K562 (cell line): ENCODE results near the gene DUSP10. TPM values are rescaled to one million over a fixed set of nuclear protein-coding genes. Genes with fewer than 3 reads are reported as not detected.

ENCODE experiments used
- ATAC-seq: fragments of 200-7000 bp; cut with Tn5 transposase; 3 replicates; pipeline ENCODE4 v1.9.1; 2020; ENCODE audit warnings: moderate library complexity
- BruUV-seq: library from RNA; stranded (reverse); fragments of 400-500 nt; replicated peaks from 2 replicates; lab custom pipeline; 2021; lab: Mats Ljungman, UMichigan
- CTCF ChIA-PET: fragments of 300-600 bp; formaldehyde crosslinking; extraction: SDS; loops from one replicate; lab custom pipeline; 2021; ENCODE audit warnings: low intra/inter-chr PET ratio; lab: Yijun Ruan, JAX
- POLR2A ChIA-PET: fragments of 300-600, 350-650 bp; sonication (Branson Sonifier 250); formaldehyde crosslinking; extraction: SDS; loops from one replicate; lab custom pipeline; 2021; ENCODE audit warnings: antibody characterized with exemption, inconsistent platforms; lab: Yijun Ruan, JAX
- DNase-seq, 4 experiments: peaks; one replicate each; pipeline versions ENCODE4 v3.0.0 to v3.0.0-alpha.2; 2011 to 2018; ENCODE audit warnings: low spot score in 3 of 4, mixed read lengths in 3 of 4; ENCODE audit errors: extremely low read depth in 1 of 4
- FAIRE-seq: peaks from 2 replicates; lab custom pipeline; 2011; peaks lifted over from hg19 to GRCh38; lab: Jason Lieb, UNC
- H2AFZ ChIP-seq: 2 replicates; pipeline ENCODE4 v1.6.0; 2011; ENCODE audit warnings: low read depth, low read length, control low read depth, inconsistent platforms
- H3K27ac ChIP-seq: fragments of 200-600 bp; 3 replicates; pipeline ENCODE4 v1.8.0; 2011; ENCODE audit warnings: low read depth, mild to moderate bottlenecking, control low read depth, inconsistent platforms, low read length, moderate library complexity, mixed read lengths; ENCODE audit errors: extremely low read depth
- H3K27me3 ChIP-seq, 2 experiments: fragments of 300-600 bp in 1 of 2; 2 replicates in 1 of 2; 3 replicates in 1 of 2; pipeline versions ENCODE4 v1.6.0 to v1.8.0; 2011; ENCODE audit warnings: inconsistent platforms in 2 of 2, low read length in 2 of 2, mild to moderate bottlenecking in 1 of 2, mixed read lengths in 1 of 2, moderate library complexity in 1 of 2; ENCODE audit not compliant: control insufficient read depth in 2 of 2, insufficient read depth in 2 of 2
- H3K36me3 ChIP-seq: fragments of 300-600 bp; 3 replicates; pipeline ENCODE4 v1.8.0; 2011; ENCODE audit warnings: mild to moderate bottlenecking, low read length, inconsistent platforms; ENCODE audit not compliant: control insufficient read depth, insufficient read depth
- H3K4me1 ChIP-seq, 2 experiments: fragments of 200-600 bp in 1 of 2; replicated peaks in 1 of 2; 2 replicates in 1 of 2; 3 replicates in 1 of 2; pipeline versions ENCODE4 v1.5.1 to v1.8.0; 2011; ENCODE audit warnings: inconsistent platforms in 2 of 2, low read length in 2 of 2, mild to moderate bottlenecking in 1 of 2, mixed read lengths in 1 of 2, moderate library complexity in 1 of 2; ENCODE audit not compliant: control insufficient read depth in 2 of 2, insufficient read depth in 2 of 2
- H3K4me2 ChIP-seq: 2 replicates; pipeline ENCODE4 v1.6.1; 2011; ENCODE audit warnings: low read length, control low read depth, inconsistent platforms, mixed read lengths; ENCODE audit not compliant: insufficient read depth
- H3K4me3 ChIP-seq: fragments of 200-600 bp; sonication (generic), shearing (Covaris generic); 2 replicates; pipeline ENCODE4 v1.5.1; 2016; ENCODE audit warnings: control low read depth, inconsistent platforms
- H3K79me2 ChIP-seq: fragments of 200-600 bp; 3 replicates; pipeline ENCODE4 v1.8.0; 2011; ENCODE audit warnings: low read length, inconsistent platforms; ENCODE audit not compliant: control insufficient read depth, insufficient read depth
- H3K9ac ChIP-seq, 2 experiments: 2 replicates each; pipeline versions ENCODE4 v1.6.0 to v1.6.1; 2011; ENCODE audit warnings: low read depth in 2 of 2, low read length in 2 of 2, control low read depth in 1 of 2, inconsistent platforms in 1 of 2, mild to moderate bottlenecking in 1 of 2, mixed read lengths in 1 of 2; ENCODE audit not compliant: insufficient read depth in 1 of 2
- H3K9me1 ChIP-seq: one replicate; pipeline ENCODE4 v1.6.0; 2011; ENCODE audit warnings: inconsistent platforms, mild to moderate bottlenecking, low read length, moderate library complexity; ENCODE audit not compliant: control insufficient read depth, insufficient read depth
- H3K9me3 ChIP-seq: replicated peaks from 2 replicates; pipeline ENCODE4 v1.5.1; 2011; ENCODE audit warnings: low read depth, low read length, inconsistent platforms; ENCODE audit not compliant: control insufficient read depth, insufficient read depth
- H4K20me1 ChIP-seq: replicated peaks from 2 replicates; pipeline ENCODE4 v1.6.1; 2011; ENCODE audit warnings: low read length, inconsistent platforms, mixed read lengths; ENCODE audit not compliant: control insufficient read depth, insufficient read depth
- ATF7 ChIP-seq: fragments of 450-650 bp; IDR thresholded peaks from 2 replicates; pipeline ENCODE4 v1.7.1; 2014; ENCODE audit warnings: mild to moderate bottlenecking, moderate library complexity
- CXXC5 ChIP-seq: fragments of 250-450 bp; sonication (Bioruptor Pico); IDR thresholded peaks from 2 replicates; pipeline ENCODE4 v1.8.0; 2022; ENCODE audit warnings: inconsistent platforms, mild to moderate bottlenecking, moderate library complexity
- MAFG ChIP-seq: fragments of 450-650 bp; conservative IDR thresholded peaks from 2 replicates; pipeline ENCODE4 v1.6.1; 2016; ENCODE audit warnings: missing genetic modification characterization, missing compliant biosample characterization
- POU5F1 ChIP-seq: fragments of 150-350 bp; IDR thresholded peaks from 2 replicates; pipeline ENCODE4 v1.6.1; 2014; ENCODE audit warnings: borderline replicate concordance, low read length, low read depth, mild to moderate bottlenecking; ENCODE audit not compliant: partially characterized antibody
- ZNF584 ChIP-seq: fragments of 200-800 bp; sonication (Bioruptor generic); IDR thresholded peaks from 2 replicates; pipeline ENCODE4 v1.6.1; 2016; ENCODE audit warnings: low read depth, mild to moderate bottlenecking, missing genetic modification characterization, missing compliant biosample characterization
- ZNF586 ChIP-seq: fragments of 450-650 bp; formaldehyde crosslinking; conservative IDR thresholded peaks from 2 replicates; pipeline ENCODE4 v1.4.0; 2020; ENCODE audit warnings: mild to moderate bottlenecking, moderate library complexity
- in situ Hi-C: fragments of 300-500 bp; cut with MboI; formaldehyde crosslinking; loops from 4 replicates; pipeline ENCODE4 v1.15.0; 2018; ENCODE audit warnings: inconsistent platforms, mixed read lengths
- intact Hi-C: fragments of 100-400 bp; cut with micrococcal nuclease; formaldehyde crosslinking; loops from 2 replicates; pipeline ENCODE4 v1.14.2; 2022
- polyA plus RNA-seq, 8 experiments: library from polyadenylated mRNA; depleted of rRNA in 4 of 8; stranded (reverse) in 5 of 8; unstranded in 3 of 8; fragments of >200 nt; fragmentation: Nextera tagmentation in 2 of 8; fragmentation: Illumina TruSeq in 1 of 8; extraction: Ambion mirVana in 2 of 8; extraction: Trizol in 1 of 8; gene quantifications; 2 replicates each; pipeline versions ENCODE4 v1.2.1 to v1.2.3, GENCODE V29; 2011 to 2014; ENCODE audit warnings: inconsistent platforms in 1 of 8, missing spikeins in 1 of 8
- total RNA-seq, 7 experiments: library from RNA; depleted of rRNA in 6 of 7; stranded (reverse); fragments of >200 nt in 6 of 7; fragmentation: Illumina TruSeq in 2 of 7; extraction: Trizol in 2 of 7; gene quantifications; 2 replicates each; pipeline versions ENCODE4 v1.2.1 to v1.2.3, GENCODE V29; 2011 to 2021; ENCODE audit warnings: low replicate concordance in 1 of 7
- TF ChIP-seq, protein P1 (sequence below): fragments of 450-650 bp; IDR thresholded peaks from 2 replicates; pipeline ENCODE4 v1.6.1; 2016; ENCODE audit warnings: mild to moderate bottlenecking
- TF ChIP-seq, protein P2 (sequence below): IDR thresholded peaks from 2 replicates; pipeline ENCODE4 v1.6.1; 2016; ENCODE audit warnings: missing genetic modification characterization, missing compliant biosample characterization

The DUSP10 gene
- total and polyA plus RNA-seq, 9 of the 15 experiments (the other 6 are each of a cell fraction or from before 2014, with no cell fraction given), result 1.7 to 8.3 (median 6.1) TPM

- ChIA-PET POLR2A (interaction anchor here (0.6 to 1.8 kb wide), 2 partner anchors 17 to 79 kb away, joined by 3 to 5 read pairs; partner anchors contain the start of gene DUSP10), CTCF (interaction anchor here (0.6 kb wide), 1 partner anchor 214 kb away, joined by 3 read pairs; no protein-coding TSS in a partner anchor)
- in situ Hi-C loops (no loop called here), intact Hi-C loops (no loop called here)
- Histone ChIP-seq H3K9me3 (no peaks in the 10 kb centered on the region), H4K20me1 (no peaks in the 10 kb centered on the region), H2AFZ (no peak overlapping the region), H3K27ac (no peak overlapping the region), H3K9me1 (no peaks in the 10 kb centered on the region), H3K4me1 (peaks cover 2 to 31% of the 10 kb centered on the region in 2 experiments; a peak in 4 of 5 replicates), H3K27me3 (no peaks in the 10 kb centered on the region), H3K4me3 (no peak overlapping the region), H3K36me3 (no peaks in the 10 kb centered on the region), H3K4me2 (no peak overlapping the region), H3K79me2 (no peaks in the 10 kb centered on the region), H3K9ac (no peak overlapping the region)
- DNase-seq (no peak), FAIRE-seq (no peak), ATAC-seq (peak; percentile 31; the same call in 1 of the 3 replicates)
- peak; percentile 16; the same call in 1 of the 2 replicates for TF ChIP-seq MAFG
- no peak for TF ChIP-seq ZNF586 (CRISPR knock-in tag)
- TF ChIP-seq, protein P1, sequence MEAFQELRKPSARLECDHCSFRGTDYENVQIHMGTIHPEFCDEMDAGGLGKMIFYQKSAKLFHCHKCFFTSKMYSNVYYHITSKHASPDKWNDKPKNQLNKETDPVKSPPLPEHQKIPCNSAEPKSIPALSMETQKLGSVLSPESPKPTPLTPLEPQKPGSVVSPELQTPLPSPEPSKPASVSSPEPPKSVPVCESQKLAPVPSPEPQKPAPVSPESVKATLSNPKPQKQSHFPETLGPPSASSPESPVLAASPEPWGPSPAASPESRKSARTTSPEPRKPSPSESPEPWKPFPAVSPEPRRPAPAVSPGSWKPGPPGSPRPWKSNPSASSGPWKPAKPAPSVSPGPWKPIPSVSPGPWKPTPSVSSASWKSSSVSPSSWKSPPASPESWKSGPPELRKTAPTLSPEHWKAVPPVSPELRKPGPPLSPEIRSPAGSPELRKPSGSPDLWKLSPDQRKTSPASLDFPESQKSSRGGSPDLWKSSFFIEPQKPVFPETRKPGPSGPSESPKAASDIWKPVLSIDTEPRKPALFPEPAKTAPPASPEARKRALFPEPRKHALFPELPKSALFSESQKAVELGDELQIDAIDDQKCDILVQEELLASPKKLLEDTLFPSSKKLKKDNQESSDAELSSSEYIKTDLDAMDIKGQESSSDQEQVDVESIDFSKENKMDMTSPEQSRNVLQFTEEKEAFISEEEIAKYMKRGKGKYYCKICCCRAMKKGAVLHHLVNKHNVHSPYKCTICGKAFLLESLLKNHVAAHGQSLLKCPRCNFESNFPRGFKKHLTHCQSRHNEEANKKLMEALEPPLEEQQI, result no peak
- 0 out of 2 replicates have a peak, but pooled peaks have one; percentile 7 for TF ChIP-seq CXXC5 (CRISPR knock-in tag)
- TF ChIP-seq ZNF584 (CRISPR knock-in tag), result no peak
- no peak for TF ChIP-seq POU5F1
- TF ChIP-seq, protein P2, sequence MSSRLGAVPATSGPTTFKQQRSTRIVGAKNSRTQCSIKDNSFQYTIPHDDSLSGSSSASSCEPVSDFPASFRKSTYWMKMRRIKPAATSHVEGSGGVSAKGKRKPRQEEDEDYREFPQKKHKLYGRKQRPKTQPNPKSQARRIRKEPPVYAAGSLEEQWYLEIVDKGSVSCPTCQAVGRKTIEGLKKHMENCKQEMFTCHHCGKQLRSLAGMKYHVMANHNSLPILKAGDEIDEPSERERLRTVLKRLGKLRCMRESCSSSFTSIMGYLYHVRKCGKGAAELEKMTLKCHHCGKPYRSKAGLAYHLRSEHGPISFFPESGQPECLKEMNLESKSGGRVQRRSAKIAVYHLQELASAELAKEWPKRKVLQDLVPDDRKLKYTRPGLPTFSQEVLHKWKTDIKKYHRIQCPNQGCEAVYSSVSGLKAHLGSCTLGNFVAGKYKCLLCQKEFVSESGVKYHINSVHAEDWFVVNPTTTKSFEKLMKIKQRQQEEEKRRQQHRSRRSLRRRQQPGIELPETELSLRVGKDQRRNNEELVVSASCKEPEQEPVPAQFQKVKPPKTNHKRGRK (tag), result 0 out of 2 replicates have a peak, but pooled peaks have one; percentile 11
- no peak for TF ChIP-seq ATF7
- BruUV-seq, result no TSS peak
These were observed 16.6 kb upstream of the DUSP10 start for GRCh38 chr1:221758455-221758854.
